ENCODE measurements around the gene ABCC1.

ABCC1 gene

GRCh38 chr16:16041196-16041892, 91.9 kb downstream of the ABCC1 start:
- TF ChIP-seq CTCF (IDR thresholded peaks at IDR 0.05; ENCODE audit: low read length, missing control alignments), result no peak
- no peak overlapping the region for H3K4me3 ChIP-seq (replicated peaks; ENCODE audit: low read depth, low read length)
- no peak for DNase-seq (ENCODE audit: low read depth)

DNA sequence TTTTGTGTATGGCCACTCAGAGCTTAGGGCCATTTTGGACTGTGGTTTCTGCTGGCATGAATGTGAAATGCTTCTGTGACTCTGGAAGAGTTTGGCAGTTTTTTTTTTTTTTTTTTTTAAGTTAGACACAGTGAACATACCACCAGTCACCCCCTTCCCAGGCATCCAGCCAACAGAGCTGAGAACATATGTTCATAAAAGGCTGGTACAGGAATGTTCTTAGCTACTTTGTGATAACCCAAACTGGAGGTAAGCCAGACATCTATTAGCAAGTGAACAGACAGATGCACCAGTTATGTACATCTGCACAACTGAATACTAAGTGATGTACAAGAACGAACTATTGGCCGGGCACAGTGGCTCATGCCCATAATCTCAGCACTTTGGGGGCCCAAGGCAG, 92.7 kb downstream of the ABCC1 start:
- DNase-seq (ENCODE audit: low read depth), result peak; percentile 96
- no peak overlapping the region for H3K4me3 ChIP-seq (replicated peaks; ENCODE audit: low read depth, low read length)
- TF ChIP-seq CTCF (IDR thresholded peaks at IDR 0.05; ENCODE audit: low read length, missing control alignments), result no peak

DNA sequence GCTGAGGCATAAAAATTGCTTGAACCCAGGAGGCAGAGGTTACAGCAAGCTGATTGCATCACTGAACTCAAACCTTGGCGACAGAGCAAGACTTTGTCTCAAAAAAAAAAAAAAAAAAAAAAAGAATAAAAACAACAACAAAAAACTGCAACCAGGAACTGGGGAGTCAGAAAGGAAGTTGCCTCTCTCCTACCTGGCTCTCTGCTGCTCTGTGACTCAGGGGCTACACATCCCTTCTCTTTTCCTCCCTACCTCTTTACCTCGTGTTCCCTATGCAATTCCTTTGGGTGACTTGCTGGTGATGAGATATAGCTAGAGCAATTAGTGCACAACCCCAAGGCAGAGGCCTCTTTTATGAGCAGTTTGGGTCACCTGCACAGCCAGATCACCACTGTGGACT, 95.9 kb downstream of the ABCC1 start:
- no peak for TF ChIP-seq CTCF (IDR thresholded peaks at IDR 0.05; ENCODE audit: low read length, missing control alignments)
- DNase-seq (ENCODE audit: low read depth), result peak; percentile 60
- no peak overlapping the region for H3K4me3 ChIP-seq (replicated peaks; ENCODE audit: low read depth, low read length)

DNA sequence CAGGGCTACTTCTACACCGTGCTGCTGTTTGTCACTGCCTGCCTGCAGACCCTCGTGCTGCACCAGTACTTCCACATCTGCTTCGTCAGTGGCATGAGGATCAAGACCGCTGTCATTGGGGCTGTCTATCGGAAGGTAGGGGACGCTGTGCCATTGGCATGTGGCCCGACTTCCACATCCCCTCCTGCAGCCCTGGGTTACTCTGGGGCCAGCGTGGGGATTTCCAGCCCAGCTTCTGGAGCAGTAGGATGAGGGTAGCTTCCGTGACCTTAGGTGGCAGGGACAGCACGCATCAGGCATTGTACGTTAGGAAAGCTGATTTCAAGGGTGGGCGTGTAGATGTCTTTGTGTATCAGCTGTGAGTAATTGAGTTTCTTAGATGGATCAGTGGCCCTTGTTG, 96.5 kb downstream of the ABCC1 start:
- no peak overlapping the region for H3K4me3 ChIP-seq (replicated peaks; ENCODE audit: low read depth, low read length)
- no peak for DNase-seq (ENCODE audit: low read depth)

GRCh38 chr16:16047761-16048160, 98.3 kb downstream of the ABCC1 start:
- no peak for DNase-seq (ENCODE audit: low read depth)
- H3K4me3 ChIP-seq (replicated peaks; ENCODE audit: low read depth, low read length), result no peak overlapping the region
- no peak for TF ChIP-seq CTCF (IDR thresholded peaks at IDR 0.05; ENCODE audit: low read length, missing control alignments)

More for the DNA sequence above, 96.5 kb downstream of the ABCC1 start:
- TF ChIP-seq CTCF (IDR thresholded peaks at IDR 0.05; ENCODE audit: low read length, missing control alignments), result peak; percentile 33

DNA sequence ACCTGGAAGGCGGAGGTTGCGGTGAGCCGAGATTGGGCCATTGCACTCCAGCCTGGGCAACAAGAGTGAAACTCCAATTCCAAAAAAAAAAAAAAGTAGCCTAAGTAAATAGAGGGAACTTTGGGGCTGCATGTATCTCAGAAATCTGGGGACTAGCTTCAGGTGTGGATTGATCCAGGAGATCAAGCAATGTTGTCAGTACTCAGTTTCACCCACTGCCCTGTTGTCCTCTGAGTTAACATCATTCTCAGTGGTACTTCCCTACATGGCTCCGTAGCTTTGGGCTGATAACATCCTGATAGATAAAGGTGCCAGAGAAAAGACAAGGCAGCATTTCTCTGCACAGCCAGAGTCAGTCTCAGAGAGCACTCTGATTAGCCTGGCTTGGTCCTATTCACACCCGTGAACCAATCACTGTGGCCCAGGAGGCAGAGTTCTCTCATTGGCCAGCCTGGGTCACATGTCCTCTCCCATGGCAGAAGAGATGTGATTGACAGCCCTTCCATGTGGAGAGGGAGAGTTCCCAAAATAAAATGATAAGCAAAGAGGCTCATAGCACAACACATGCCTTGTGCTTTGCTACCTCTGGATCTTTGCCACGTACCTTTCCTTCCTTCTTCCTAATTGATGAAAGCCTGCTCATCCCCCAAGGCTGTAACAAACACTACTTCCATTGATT, 99.6 kb downstream of the ABCC1 start:
- TF ChIP-seq CTCF (IDR thresholded peaks at IDR 0.05; ENCODE audit: low read length, missing control alignments), result no peak
- DNase-seq (ENCODE audit: low read depth), result no peak

More for the DNA sequence above, 99.6 kb downstream of the ABCC1 start:
- no peak overlapping the region for H3K4me3 ChIP-seq (replicated peaks; ENCODE audit: low read depth, low read length)
